Left ventricle myocardium inferior (tissue), 1 donor: ENCODE measurements around the gene PLAGL1. TPM values are rescaled to one million over a fixed set of nuclear protein-coding genes. Genes with fewer than 3 reads are reported as not detected.

Experiments used
- DNase-seq: peaks from one replicate; pipeline ENCODE4 v3.0.0-alpha.2; 2020
- H3K27ac ChIP-seq: fragments of 200-600 bp; replicated peaks from 2 replicates; pipeline ENCODE4 v1.8.0; 2021
- H3K27me3 ChIP-seq: fragments of 200-600 bp; 2 replicates; pipeline ENCODE4 v1.8.0; 2021; ENCODE audit warnings: low read depth
- H3K36me3 ChIP-seq: fragments of 200-600 bp; 2 replicates; pipeline ENCODE4 v1.8.0; 2021
- H3K4me1 ChIP-seq: fragments of 200-600 bp; 2 replicates; pipeline ENCODE4 v1.8.0; 2021
- H3K4me3 ChIP-seq: fragments of 200-600 bp; 2 replicates; pipeline ENCODE4 v1.8.0; 2021; ENCODE audit warnings: mild to moderate bottlenecking, moderate library complexity
- H3K9me3 ChIP-seq: fragments of 200-600 bp; replicated peaks from 2 replicates; pipeline ENCODE4 v1.8.0; 2021
- CTCF ChIP-seq: fragments of 200-600 bp; IDR thresholded peaks from 2 replicates; pipeline ENCODE4 v1.8.0; 2021; ENCODE audit warnings: antibody characterized with exemption, mild to moderate bottlenecking, borderline replicate concordance
- intact Hi-C: fragments of 100-400 bp; cut with micrococcal nuclease; formaldehyde crosslinking; loops from one replicate; pipeline ENCODE4 v1.11.0; 2022
- total RNA-seq: library from RNA; stranded (reverse); fragmentation: NEBNext Ultra II Directional; extraction: Animal tissue kit (Norgen Biotek cat#: 25700); gene quantifications from one replicate; pipeline ENCODE4 v1.2.1, GENCODE V29; 2021
- donor health status: DM: no; HTN: yes; CAD: no; lungs with severe emphysema.

The PLAGL1 gene
- total RNA-seq, 1 donor from 2014 or later = 10.5 TPM

GRCh38 chr6:143894655-143895054 lies 113.4 kb downstream of the PLAGL1 start:
- no peak for TF ChIP-seq CTCF
- intact Hi-C loops = no loop called here
- no peak for DNase-seq
- Histone ChIP-seq H3K4me1 (no peaks in the 10 kb centered on the region), H3K9me3 (no peaks in the 10 kb centered on the region), H3K27me3 (no peaks in the 10 kb centered on the region), H3K27ac (no peak overlapping the region), H3K36me3 (no peaks in the 10 kb centered on the region), H3K4me3 (no peak overlapping the region)

Other genes with a start within 250 kb of the PLAGL1 start
- gene LTV1, start 164.9 kb downstream of the PLAGL1 start, total RNA-seq = 12.9 TPM
- not detected for gene ZC2HC1B, start 143.8 kb downstream of the PLAGL1 start, total RNA-seq
- 131 TPM for gene SF3B5, start 87.3 kb upstream of the PLAGL1 start, total RNA-seq
- 6.8 TPM for gene STX11, start 142.3 kb upstream of the PLAGL1 start, total RNA-seq